NCI-H2171 (cell line): Measurements from ENCODE around the gene OSBPL10.

Experiments
- DNase-seq: peaks from one replicate; lab custom pipeline; 2025; lab: John Stamatoyannopoulos, UW

OSBPL10 gene

GRCh38 chr3:31664031-31664430 is 317.0 kb downstream of the OSBPL10 start:
- no peak for DNase-seq

- no peak for DNase-seq
Observed at GRCh38 chr3:31661993-31662670, 318.9 kb downstream of the OSBPL10 start.

DNA sequence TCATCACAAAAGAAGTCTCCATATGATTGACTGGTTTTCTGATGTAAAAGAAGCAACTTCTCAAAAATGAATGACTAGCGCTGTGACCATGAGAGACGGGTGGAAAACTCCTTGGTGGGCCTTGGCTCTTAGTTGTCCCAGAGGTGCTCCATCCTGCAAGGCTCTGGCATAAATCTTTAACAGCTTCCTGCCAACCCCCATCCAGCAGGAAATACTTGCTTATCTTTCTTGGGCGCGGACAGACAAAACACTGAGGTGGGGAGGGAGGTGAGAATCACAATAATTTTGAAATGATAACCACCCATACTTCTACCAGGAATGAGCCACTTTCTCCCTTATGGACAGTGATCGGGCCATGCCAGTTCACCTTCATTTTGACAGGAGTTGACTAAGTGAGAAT is 319.8 kb downstream of the OSBPL10 start:
- DNase-seq = no peak

GRCh38 chr3:31659246-31659645 is 321.8 kb downstream of the OSBPL10 start:
- no peak for DNase-seq

- no peak for DNase-seq
Observed at GRCh38 chr3:31654998-31655397, 326.1 kb downstream of the OSBPL10 start.

DNA sequence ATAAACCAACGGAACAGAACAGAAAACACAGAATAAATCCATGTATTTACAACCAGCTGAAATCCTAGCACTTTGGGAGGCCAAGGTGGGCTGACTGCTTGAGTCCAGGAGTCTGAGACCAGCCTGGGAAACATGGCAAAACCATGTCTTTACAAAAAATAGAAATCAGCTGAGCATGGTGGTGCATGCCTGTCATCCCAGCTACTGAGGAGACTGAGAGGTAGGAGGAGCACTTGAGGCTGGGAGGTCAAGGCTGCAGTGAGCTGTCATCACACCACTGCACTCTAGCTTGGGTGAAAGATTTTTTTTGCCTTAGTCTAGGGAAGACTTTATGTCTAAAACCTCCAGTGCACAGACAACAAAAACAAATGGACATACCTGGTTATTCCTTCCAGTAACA is 327.6 kb downstream of the OSBPL10 start:
- no peak for DNase-seq

- DNase-seq = no peak
Observed at GRCh38 chr3:31652296-31652695, 328.8 kb downstream of the OSBPL10 start.

DNA sequence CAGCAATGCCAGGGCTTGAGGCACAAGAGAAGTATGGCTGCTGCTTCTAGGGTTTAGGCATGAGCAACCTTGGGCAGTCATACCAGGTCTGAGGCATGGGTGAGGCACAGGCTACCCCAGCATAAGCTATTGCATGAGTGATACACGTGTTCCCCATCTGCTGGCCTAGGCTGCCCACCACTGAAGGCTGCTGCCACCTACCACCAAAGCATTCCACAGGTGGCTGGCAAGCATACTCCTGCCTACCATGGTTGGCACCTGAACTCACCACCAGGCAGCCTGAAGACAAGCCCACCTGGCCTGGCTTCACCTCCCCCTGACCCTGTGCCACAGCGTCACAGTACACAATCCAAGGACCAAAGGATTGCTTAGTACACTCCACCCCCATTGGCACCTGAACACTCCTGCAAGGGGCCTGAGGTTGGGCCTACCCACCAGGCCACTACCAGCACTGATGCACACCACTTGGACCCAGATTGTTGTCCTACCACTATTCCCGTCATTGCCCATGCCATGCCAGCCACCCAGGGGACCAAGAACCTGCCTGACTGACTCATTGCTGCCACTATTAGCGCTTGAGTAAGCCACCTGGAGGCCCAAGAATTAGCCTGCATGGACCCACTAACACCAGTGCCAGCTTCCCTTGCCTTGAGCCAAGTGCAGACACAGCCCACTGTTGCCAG is 332.6 kb downstream of the OSBPL10 start:
- DNase-seq = no peak

- DNase-seq = no peak
Observed at GRCh38 chr3:31645256-31645655, 335.8 kb downstream of the OSBPL10 start.

GRCh38 chr3:31639828-31640227 is 341.2 kb downstream of the OSBPL10 start:
- DNase-seq = no peak

DNA sequence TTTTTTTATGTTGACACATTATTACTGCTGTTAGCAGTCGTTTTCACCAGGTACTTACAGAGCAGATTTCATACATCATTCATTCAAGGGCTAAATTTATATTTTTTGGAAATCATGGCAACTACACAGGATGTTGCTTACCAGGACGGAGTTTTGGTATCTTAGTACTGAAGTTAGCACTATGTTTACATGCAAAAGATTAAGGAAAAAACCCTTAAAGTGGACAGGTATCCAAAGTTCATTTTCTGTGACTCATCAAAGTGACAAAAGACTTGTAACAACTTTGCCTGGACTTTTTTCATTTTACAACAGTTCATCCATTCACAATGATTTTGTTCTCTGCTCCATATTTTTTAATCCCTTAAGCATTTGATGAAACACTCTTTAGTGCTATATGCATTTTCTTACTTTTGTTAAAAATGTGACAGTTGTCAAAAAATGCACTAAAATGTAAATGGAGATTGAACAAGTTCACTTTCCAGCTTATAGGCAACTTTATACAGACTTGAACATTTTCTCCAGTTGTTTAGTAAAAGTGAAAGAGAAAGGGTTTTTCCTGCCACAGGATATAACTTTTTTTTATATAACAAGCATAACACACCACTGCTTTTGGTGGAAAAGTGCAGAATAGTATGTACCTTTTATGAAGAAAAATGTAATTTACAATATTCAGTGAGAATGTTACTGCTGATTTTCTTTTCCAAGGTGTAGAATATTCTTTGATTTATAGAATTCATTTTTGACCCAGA is 344.2 kb downstream of the OSBPL10 start:
- no peak for DNase-seq

- DNase-seq = no peak
Observed at GRCh38 chr3:31636049-31636448, 345.0 kb downstream of the OSBPL10 start.

DNA sequence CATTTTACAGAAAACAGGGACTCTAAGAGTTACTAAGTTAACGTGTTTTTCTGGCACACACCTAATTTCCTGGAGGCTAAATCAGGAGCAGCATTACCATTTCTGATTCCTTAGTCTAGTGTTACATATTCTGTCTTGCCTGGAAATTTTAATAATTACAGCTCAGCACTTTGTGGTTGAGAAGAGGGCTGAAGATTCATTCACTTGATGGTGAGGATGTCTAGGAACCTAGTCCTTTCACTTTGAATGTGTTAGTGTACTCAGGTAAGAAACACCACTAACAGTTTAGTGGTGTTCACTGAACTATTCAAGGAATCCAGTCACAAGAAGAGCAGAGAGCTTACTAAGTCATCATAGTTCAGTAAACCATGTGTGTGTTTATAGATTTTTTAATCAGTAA is 345.5 kb downstream of the OSBPL10 start:
- DNase-seq = no peak

GRCh38 chr3:31634476-31634875 is 346.6 kb downstream of the OSBPL10 start:
- DNase-seq = no peak

- DNase-seq = no peak
Observed at GRCh38 chr3:31629054-31629453, 352.0 kb downstream of the OSBPL10 start.

GRCh38 chr3:31625358-31625757 is 355.7 kb downstream of the OSBPL10 start:
- DNase-seq = no peak

DNA sequence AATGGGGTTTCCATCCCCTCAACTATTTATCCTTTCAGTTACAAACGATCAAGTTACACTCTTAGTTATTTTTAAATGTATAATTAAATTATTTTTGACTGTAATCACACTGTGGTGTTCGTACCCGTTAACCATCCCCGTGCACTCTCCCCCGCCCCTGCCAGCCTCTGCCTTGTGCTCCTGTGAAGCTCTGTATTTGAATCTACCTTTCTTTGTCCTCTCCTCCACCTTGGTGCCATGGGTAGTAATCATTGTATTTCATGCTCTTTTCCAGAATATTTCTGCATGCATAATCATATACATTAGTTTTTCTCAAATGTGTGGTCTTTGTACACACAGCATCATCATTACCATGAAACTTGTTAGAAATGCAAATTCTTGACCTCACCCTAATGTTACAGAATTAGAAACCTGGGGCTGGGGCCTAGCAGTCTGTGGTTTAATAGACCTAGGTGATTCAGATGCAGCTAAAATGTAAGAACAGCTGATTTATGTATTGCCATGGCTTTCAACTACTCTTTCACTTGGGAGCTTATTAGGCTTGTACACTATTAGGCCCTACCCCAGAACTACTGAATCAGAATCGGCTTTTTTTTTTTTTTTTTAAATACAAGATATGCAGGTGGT is 356.9 kb downstream of the OSBPL10 start:
- no peak for DNase-seq

DNA sequence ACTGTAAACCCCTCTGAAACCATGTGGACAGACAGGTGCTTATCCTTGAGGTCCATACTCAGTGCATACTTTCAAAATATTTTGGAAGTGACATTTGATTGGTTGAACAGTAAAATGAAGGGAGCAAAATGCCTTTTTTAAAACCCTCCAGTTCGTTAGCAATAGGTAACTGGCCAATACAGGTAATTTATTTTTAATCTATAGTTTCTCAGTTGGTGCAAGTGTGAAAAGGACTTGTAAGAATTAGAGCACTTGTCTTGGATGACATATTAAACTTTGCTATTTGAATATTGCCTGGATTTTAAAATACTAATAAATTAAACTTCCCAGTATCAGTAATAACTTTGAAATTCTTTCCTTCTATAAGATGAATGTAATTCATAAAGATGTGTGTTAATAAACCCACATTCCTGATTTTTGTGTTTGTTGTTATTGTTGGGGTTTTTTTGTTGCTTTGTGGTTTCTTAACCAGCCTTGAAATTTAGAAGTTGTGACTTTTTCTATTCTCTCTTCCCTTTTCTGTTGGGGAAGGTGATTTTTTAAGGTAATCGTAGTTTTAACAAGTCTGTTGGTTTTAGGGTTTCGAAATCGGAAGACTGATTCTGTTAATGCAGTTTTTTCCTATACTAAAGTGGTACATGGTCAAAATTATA is 358.3 kb downstream of the OSBPL10 start:
- no peak for DNase-seq

GRCh38 chr3:31621314-31621713 is 359.7 kb downstream of the OSBPL10 start:
- no peak for DNase-seq

GRCh38 chr3:31620656-31621055 is 360.4 kb downstream of the OSBPL10 start:
- no peak for DNase-seq

DNA sequence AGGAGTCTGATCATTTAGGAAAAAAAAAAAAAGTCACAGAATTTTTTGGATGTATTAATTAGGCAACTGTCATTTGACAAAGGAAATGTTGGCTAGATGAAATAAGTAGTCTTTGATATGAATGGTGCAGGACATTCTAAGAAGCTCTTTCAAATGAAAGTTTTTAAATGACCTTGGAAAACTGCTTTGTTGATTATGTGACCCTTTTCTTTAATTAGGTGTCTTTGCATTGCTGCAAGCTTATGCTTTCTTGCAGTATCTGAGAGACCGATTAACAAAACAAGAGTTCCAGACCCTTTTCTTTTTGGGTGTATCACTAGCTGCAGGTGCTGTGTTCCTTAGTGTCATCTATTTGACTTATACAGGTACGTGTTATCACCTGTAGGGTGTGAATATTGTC is 364.4 kb downstream of the OSBPL10 start:
- no peak for DNase-seq
